Measurements from ENCODE around the gene SRRM4. TPM values are rescaled to one million over a fixed set of nuclear protein-coding genes. Genes with fewer than 3 reads are reported as not detected.

Gene SRRM4
- total RNA-seq, 4 donors from 2014 or later: not detected

- Histone ChIP-seq H3K9me3 (peaks cover 0 to 5% (median 0%) of the 10 kb centered on the region in 4 donors), H3K36me3 (no peaks in the 10 kb centered on the region), H3K27ac (no peak overlapping the region), H3K4me3 (no peak overlapping the region), H3K4me1 (peaks cover 0 to 20% (median 0%) of the 10 kb centered on the region in 4 donors), H3K27me3 (peaks cover 3 to 39% of the 10 kb centered on the region in 2 donors)
- TF ChIP-seq POLR2A (IDR thresholded peaks at IDR 0.05) (no peak), CTCF (IDR thresholded peaks at IDR 0.05) (no peak), EP300 (IDR thresholded peaks at IDR 0.05) (no peak)
- no peak for DNase-seq (ENCODE audit: low spot score in 2 of 2)
- 1 to 2% methylated on average over 25 to 27 of the region's 29 CpGs for WGBS, 2 donors
Measured at GRCh38 chr12:118980407-118981014, 830 bp upstream of the SRRM4 start.

GRCh38 chr12:118982302-118982701, 961 bp downstream of the SRRM4 start:
- Histone ChIP-seq H3K4me1 (peaks cover 0 to 20% (median 0%) of the 10 kb centered on the region in 4 donors), H3K4me3 (no peak overlapping the region), H3K9me3 (peaks cover 0 to 5% (median 0%) of the 10 kb centered on the region in 4 donors), H3K27me3 (peaks cover 3 to 39% of the 10 kb centered on the region in 2 donors), H3K36me3 (no peaks in the 10 kb centered on the region), H3K27ac (no peak overlapping the region)
- DNase-seq (ENCODE audit: low spot score in 2 of 2): no peak
- no peak for TF ChIP-seq EP300 (IDR thresholded peaks at IDR 0.05)
- no peak for TF ChIP-seq CTCF (IDR thresholded peaks at IDR 0.05)
- TF ChIP-seq POLR2A (IDR thresholded peaks at IDR 0.05): no peak
- WGBS, 2 donors: 10 to 20% methylated on average over 8 of the region's 8 CpGs

- DNase-seq (ENCODE audit: low spot score in 2 of 2): no peak
- WGBS, 2 donors: 41 to 47% methylated on average over 7 of the region's 7 CpGs
- Histone ChIP-seq H3K36me3 (no peaks in the 10 kb centered on the region), H3K4me3 (no peak overlapping the region), H3K4me1 (peaks cover 0 to 20% (median 0%) of the 10 kb centered on the region in 4 donors), H3K27me3 (peaks cover 3 to 39% of the 10 kb centered on the region in 2 donors), H3K9me3 (peaks cover 0 to 5% (median 0%) of the 10 kb centered on the region in 4 donors), H3K27ac (no peak overlapping the region)
- TF ChIP-seq EP300 (IDR thresholded peaks at IDR 0.05): no peak
- TF ChIP-seq CTCF (IDR thresholded peaks at IDR 0.05): no peak
- no peak for TF ChIP-seq POLR2A (IDR thresholded peaks at IDR 0.05)
Measured at GRCh38 chr12:118982984-118983761, 1.8 kb downstream of the SRRM4 start.

- DNase-seq (ENCODE audit: low spot score in 2 of 2): no peak
- Histone ChIP-seq H3K4me1 (peaks cover 0 to 20% (median 0%) of the 10 kb centered on the region in 4 donors), H3K4me3 (no peak overlapping the region), H3K36me3 (no peaks in the 10 kb centered on the region), H3K9me3 (no peaks in the 10 kb centered on the region), H3K27me3 (peaks cover 3 to 39% of the 10 kb centered on the region in 2 donors), H3K27ac (no peak overlapping the region)
- TF ChIP-seq CTCF (IDR thresholded peaks at IDR 0.05) (no peak), EP300 (IDR thresholded peaks at IDR 0.05) (no peak), POLR2A (IDR thresholded peaks at IDR 0.05) (no peak)
- 40 to 44% methylated on average over 2 of the region's 2 CpGs for WGBS, 2 donors
Measured at GRCh38 chr12:118984161-118984943, 3.0 kb downstream of the SRRM4 start.

Measured in tibial nerve (tissue), 4 donors.